ENCODE data around the gene NELL1.

GRCh38 chr11:21485006-21485405 is 815.6 kb downstream of the NELL1 start:
- TF ChIP-seq, protein P1, sequence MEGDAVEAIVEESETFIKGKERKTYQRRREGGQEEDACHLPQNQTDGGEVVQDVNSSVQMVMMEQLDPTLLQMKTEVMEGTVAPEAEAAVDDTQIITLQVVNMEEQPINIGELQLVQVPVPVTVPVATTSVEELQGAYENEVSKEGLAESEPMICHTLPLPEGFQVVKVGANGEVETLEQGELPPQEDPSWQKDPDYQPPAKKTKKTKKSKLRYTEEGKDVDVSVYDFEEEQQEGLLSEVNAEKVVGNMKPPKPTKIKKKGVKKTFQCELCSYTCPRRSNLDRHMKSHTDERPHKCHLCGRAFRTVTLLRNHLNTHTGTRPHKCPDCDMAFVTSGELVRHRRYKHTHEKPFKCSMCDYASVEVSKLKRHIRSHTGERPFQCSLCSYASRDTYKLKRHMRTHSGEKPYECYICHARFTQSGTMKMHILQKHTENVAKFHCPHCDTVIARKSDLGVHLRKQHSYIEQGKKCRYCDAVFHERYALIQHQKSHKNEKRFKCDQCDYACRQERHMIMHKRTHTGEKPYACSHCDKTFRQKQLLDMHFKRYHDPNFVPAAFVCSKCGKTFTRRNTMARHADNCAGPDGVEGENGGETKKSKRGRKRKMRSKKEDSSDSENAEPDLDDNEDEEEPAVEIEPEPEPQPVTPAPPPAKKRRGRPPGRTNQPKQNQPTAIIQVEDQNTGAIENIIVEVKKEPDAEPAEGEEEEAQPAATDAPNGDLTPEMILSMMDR (IDR thresholded peaks at IDR 0.05; ENCODE audit: poor library complexity): no peak
- TF ChIP-seq EZH2 (IDR thresholded peaks at IDR 0.05; ENCODE audit: borderline replicate concordance): no peak

Measured in hepatocyte (in vitro differentiated cells).